ENCODE data around the gene OR52B2.

Gene OR52B2

DNA sequence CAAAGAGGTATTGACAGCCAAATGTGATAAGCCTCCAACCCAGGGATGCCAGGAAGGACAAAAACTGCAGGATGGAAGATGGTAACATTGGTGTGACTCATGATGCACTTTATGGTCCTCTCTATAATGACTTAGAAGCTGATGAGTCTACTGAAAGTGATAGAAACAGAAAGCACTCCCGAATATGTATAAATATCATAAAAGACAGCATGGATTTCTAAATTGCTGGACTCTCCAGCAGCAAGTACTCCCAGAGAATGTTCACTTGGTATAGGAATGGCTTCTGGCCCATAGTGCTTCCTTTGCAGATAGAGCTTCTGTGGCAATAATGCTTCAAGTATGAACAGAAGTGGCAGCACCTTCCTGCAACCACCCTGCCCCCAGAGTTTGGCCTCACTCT, at the start of gene OR52B2:
OR52B2 (minus strand) TSS at position 101 of the 400 bp plus-strand sequence; CDS start at position 101, 0 bp downstream.
- no peak for DNase-seq

DNA sequence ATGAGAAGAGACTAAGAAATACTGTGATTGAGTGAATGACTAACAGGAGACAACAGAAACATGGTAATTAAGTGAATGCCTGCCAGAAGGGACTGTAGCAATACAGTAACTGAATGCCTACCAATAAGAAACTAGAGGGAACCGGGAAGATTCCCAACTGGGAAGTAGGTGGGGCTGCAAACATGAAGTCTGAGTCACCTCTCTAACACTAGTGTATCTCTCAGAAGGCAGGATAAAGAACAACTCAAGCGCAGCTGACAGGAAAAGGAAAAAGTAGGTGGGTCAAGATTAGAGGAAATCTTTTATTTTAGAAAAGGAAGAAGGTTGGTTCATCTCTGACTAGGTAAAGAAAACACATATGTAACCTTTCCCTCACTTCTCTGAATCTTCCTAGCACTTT, 49.2 kb upstream of the OR52B2 start:
- no peak for DNase-seq

DNA sequence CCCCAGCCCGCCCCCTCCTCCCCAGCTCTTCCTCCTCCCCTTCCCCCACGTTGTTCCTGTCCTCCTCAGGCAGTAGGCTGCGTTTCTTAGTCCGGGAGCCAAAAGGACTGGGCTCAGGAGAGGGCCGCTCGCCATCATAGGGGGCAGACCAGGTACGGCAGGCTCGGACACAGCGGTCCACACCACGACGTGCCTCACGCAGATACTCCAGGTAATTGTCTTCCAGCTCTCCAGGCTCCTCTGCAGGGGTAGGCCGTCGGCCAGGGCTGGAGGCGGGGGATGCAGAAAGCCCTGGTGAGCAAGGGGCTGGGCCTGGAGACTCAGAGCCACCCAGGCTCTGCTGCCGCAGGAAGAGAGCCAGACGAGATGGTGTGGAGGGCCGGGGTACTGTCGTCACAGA, 47.6 kb upstream of the OR52B2 start:
- no peak for DNase-seq

DNA sequence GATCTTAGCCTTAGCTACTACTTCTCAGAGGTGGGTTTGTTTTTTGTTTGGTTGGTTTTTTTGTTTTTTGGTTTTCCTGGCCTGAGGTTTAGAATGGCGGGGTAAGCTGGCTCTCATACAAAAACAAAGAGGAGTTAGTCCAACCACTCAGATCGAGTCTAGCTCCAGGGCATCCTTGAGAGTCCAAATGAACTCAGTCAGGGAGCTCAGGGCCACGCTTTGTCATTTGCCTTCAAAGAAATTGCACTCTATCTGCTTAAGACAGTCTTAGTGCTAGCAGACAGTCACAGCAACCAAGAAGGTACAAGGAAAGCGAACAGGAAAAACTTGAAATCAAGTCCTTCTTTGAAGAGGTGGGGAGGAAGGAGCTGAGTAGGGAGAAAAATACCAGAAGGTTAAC, 46.4 kb upstream of the OR52B2 start:
- no peak for DNase-seq

DNA sequence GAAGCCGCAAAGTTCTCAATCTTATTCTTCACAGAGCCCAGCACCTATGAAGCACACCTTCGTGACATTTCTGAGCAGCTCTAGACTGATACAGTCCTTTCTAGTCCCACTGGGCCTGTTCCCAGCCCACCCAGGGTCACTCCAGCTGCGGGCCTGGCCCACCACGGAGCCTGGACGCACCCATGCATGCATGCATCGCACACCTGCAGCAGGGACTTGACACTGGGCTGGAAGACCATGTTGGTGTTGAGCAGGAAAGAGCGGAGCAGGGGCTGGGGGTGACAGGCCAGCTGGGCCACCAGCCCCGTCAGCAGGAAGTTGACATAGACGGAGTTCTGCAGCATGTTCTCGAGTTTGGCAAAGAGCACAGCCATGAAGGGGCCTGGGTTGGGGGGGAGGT, 44.4 kb upstream of the OR52B2 start:
- DNase-seq, result no peak

DNA sequence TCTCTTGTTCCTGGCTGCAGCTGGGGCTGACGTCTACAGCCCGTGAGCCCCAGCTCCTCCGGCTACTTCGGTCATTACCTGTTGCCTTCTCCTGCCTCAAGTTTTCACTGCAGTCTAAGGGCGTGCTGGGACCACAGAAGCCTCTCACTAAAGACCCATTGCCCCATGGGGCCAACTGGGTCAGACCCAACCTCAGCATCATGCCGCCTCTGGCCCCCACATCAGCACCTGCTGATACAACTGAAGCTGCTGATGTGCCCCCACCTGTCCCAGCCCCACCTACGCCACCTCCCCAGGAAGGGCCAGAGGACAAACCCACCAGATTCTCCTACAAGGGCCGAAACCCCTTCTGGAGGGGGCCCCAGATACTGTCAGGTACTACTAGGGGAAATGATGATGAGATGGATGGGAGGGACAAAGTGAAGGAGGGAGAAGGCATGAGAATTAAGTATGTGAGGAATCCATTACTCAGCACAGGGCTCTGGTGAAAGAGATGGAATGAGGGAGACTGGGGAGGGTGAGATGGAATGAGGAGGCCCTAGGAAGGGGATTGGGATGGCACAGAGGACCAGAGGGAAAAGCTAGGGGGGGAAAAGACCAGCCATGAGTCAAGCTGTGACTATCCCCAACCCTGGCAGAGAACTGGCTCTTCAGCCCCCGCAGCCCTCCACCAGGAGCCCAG, 40.3 kb upstream of the OR52B2 start:
- DNase-seq, result no peak

DNA sequence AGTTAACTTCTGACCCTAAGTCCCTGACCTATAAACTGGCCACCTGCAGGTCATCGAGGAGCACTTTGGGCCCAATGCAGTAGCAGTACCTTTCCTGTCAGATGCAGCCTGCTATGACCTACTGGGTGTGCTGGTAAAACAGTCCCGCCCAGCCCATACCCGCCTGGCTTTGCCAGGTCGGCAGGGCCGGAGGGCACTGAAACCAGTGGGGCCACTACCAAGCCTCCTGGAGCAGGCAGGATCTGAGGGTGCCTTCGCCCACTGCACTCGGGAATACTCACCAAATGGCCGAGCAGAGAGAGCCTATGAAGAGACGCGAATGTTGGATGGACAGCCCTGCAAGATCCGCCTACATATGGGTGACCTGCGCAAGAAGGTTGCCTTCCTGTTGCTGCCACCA, 39.7 kb upstream of the OR52B2 start:
- DNase-seq, result no peak

DNA sequence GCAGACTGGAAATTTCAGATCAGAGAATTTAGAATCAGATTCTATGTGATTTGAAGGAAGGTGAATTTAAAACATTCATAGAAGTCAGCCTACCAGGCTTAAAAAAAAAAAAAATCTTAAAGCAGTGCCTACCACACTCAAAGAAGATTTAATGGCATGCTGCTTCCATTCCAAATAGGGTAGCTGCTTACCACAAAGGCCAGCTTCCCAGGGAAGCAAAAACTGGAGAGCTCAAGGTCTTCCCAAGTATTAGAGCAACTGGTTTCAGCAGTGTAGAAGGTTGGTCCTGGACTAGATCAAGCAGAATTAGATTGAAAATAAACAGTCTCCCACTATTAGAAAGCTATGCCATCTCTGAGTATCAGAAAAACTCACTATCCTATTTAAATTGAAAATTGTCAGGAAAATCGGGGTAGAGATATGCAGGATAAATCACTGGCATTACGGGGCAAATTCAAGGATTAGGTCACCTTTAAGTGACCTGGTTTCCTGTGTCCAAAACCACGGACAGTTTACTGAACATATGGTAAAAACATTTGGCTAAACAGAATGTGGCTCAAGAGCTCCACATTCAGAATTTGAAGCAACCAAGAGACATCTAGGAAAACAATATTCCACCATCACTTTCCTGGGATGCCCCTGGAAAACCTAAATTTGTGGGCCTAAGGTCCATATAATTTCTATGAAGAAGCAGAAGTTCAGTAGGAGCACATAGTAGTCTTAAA, 36.5 kb upstream of the OR52B2 start:
- no peak for DNase-seq

DNA sequence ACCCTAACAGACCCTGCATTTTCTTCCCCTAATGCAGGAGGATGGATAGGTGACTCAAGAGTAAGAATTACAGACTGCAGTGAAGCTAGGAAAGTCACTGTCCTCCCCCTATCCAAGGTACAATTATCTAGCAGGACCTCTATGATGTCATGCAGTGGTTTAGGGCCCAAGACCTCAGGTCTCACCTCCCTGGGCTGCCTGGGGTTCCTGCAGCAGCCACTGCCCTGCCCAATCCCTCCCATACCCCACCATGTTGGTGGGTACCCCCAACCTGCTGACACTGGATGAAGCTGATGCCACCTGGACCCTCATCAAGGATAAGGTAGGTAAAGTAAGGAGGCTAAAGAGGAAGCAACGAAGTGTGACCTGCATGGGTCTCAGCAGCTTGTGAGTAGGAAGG, 35.2 kb upstream of the OR52B2 start, which contains the start of gene C11orf42:
C11orf42 (plus strand) TSS at position 192 of the 400 bp plus-strand sequence; CDS start at position 251, 59 bp downstream.
- DNase-seq, result no peak

DNA sequence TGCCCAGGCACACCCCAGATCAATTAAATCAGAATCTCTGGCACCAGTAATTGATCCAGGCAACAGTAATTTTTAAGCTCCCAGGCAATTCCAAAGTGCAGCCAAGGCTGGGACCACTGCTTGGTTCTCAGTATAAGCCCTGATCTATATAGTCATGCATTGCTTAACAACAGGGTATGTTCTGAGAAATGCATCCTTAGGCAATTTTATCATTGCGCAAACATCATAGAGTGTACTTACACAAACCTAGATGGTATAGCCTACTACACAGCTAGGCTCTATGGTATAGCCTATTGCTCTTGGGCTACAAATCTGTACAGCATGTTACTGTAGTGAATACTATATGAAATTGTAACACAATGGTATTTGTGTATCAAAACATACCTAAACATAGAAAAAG, 34.6 kb upstream of the OR52B2 start:
- DNase-seq, result no peak

DNA sequence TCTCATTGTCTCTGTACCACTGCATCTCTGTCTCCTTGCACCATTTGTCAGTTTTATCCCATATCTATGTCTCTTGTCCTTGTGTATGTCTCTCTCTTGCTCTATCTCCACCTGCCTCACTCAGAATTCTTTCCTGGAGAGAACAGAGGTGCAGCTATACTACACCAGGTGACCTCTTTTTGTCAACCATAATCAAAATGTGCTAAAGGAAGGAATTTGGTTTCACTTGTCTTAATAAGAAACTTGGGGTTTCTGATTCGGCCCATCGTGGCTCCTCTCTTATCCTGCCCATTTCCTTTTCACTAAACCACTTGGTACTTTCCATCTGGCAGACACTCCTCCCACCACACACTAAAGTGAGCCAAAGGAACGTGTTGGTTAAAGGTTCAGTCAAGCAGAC, 33.2 kb upstream of the OR52B2 start:
- no peak for DNase-seq

DNA sequence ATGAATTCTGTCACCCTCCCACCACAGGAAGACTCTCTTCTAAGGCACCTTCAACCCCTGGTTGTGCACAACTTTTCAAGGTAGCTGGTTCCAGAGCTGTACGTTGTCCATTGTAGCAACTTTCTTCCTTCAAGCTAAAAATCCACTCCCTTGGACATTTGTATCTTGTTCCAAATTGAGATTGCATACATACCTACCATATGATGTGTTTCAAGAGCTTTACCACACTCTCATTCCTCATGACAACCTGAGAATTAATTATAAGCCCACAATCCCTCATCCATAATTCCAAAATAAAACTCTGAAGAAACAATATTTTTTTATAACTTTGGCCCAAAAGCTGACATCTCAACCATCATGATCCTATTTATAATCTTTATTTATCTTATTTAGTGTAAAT, 31.9 kb upstream of the OR52B2 start:
- DNase-seq, result no peak

DNA sequence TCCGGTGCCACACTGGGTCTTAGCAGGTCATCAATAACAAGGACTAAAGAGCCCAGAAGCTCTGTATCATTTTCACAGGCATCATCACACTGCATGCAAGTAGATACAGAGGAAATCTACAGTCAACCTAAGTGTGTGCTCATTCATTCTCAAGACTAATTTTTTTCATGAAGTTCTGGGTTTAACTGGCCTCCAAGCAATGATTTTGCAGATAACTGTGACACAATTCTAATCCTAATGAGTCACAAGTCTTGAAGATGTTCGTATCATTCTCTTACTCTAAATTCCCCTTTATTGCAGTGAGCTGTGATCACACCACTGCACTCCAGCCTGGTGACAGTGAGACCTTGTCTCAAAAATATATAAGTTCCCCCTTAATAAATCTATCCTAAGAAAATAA, 31.4 kb upstream of the OR52B2 start:
- no peak for DNase-seq

DNA sequence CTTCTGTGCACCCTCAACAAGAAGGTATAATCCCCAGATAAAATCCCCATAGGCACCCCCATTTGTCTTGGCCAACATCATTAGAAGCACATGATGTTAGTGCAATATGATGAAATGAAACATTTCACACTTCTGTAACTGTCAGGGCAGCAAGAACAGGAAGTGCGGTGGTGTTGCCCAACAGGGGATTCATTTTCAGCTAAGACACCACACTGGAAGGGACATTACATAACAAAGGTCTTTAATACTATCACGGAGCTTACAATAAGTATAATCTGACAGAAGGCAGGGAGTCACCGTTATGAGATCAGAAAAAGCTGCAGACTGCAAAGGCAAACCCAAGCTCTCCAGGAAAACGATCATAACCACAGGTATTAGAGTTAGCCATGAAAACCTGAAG, 30.8 kb upstream of the OR52B2 start:
- DNase-seq, result no peak

DNA sequence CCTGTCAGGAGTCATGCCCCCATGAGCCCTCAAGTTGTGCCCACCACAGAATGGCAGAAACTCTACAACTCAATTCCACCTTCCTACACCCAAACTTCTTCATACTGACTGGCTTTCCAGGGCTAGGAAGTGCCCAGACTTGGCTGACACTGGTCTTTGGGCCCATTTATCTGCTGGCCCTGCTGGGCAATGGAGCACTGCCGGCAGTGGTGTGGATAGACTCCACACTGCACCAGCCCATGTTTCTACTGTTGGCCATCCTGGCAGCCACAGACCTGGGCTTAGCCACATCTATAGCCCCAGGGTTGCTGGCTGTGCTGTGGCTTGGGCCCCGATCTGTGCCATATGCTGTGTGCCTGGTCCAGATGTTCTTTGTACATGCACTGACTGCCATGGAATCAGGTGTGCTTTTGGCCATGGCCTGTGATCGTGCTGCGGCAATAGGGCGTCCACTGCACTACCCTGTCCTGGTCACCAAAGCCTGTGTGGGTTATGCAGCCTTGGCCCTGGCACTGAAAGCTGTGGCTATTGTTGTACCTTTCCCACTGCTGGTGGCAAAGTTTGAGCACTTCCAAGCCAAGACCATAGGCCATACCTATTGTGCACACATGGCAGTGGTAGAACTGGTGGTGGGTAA, 29.2 kb upstream of the OR52B2 start, which contains the start of gene OR52W1:
OR52W1 (plus strand) TSS at position 51 of the 637 bp plus-strand sequence; CDS start at position 51, 0 bp downstream.
- no peak for DNase-seq

DNA sequence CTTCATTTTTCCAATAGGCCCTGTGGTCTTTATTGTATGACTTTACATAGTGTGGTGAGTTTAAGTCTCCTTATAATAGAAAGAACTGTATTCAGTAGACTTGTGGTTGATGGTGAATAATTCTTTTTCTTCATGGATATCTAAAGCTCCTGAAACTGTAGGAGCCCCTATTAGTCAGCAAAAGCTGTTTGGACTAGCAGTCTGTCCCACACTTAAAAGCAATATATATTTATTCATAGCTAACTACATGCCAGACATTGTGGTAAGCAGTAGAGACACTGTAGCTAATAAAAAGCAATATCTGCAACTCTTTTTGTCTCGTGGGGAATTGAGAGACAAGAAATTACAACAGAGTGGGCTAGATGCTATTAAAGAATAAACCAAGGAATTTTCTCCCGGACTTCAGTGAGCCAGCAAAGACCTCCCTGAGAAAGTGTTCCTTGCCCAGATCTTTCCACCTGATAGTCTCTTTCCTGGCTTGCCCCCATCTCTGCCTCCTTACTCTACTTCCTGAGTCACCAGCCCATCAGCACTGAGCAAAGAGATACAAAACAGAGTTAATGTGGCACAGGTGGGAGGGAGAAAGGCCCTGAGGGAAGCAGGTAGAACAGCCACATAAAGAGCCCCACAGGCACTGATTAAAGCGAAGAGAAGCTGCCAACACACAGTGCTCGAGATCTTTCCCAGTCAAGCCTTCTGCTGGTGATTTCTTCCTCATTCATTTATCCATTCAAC, 27.5 kb upstream of the OR52B2 start:
- DNase-seq, result no peak

DNA sequence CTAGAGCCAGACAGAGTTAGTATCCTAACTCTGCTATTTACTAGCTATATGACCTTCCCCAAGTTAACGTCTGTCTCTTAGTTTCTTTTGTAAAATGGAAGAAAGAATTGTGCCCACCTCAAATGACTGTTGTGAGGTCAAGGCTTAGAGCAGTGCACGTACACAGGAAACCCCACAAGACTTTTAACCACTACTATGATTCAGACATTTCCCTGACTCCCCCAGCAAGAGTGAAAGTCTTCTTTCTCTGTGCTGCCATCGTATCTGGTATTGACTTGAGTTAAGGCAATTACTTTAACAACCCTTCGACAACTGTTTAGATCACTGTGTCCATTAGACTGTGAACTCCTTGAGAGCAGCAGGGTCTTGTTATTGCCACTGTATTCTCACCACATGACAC, 26.3 kb upstream of the OR52B2 start:
- DNase-seq, result no peak

DNA sequence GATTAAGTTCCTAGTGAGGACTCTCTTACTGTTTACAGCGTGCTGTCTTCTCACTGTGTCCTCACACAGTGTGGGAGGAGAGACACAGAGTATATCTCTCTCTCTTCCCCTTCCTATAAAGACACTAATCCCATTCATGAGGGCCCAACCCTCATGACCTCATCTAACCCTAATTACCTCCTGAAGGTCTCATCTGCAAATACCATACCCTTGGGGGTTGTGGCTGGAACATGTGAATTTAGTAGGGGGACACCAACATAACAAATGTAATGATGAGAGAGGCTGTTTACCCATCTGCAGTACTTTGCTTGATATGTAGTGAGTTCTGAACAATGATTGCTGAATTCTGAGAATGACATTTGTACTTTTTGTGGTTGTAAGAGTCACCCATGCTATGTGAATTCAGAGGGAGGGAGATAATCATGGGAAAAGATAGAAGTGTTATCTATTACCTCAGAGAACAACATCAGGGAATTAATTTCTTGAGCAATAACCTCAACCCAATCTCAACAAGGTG, 24.0 kb upstream of the OR52B2 start:
- DNase-seq, result no peak

DNA sequence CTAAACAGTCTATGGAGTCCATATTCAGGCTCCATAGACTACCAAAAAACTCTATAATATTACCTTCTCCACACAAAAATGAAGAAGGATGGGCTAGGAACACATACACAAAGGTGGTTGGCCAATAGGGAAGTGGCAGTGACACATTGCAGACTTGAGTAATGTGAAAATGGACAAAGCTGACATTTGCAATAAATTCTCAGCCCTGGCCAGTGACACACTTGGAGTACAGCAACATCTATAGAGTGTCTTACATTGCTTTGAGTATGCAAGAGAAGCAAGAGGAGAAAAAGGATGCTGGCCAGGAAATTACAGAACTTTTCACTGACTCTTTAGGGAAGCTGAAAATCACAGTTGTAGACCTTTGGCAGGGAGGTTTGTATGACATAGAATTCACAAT, 21.6 kb upstream of the OR52B2 start:
- DNase-seq, result no peak

DNA sequence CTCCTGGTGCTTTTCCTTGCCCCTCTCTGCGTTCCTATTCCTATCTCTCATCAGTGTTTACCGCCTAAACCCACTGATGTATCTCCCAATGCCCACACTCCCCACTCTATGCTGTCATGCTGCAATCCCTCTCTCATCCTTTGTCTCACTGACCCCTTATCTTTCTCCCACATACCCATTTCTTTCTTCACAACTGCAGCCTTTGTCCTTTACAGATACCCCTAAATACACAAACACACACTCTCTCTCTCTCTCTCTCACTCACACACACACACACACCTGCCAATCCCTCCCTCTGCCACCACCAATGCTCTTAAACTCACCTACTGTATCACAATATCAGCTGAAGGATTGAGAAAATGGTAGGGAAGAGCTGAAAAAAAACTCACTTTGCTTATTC, 5.3 kb upstream of the OR52B2 start:
- DNase-seq, result no peak

DNA sequence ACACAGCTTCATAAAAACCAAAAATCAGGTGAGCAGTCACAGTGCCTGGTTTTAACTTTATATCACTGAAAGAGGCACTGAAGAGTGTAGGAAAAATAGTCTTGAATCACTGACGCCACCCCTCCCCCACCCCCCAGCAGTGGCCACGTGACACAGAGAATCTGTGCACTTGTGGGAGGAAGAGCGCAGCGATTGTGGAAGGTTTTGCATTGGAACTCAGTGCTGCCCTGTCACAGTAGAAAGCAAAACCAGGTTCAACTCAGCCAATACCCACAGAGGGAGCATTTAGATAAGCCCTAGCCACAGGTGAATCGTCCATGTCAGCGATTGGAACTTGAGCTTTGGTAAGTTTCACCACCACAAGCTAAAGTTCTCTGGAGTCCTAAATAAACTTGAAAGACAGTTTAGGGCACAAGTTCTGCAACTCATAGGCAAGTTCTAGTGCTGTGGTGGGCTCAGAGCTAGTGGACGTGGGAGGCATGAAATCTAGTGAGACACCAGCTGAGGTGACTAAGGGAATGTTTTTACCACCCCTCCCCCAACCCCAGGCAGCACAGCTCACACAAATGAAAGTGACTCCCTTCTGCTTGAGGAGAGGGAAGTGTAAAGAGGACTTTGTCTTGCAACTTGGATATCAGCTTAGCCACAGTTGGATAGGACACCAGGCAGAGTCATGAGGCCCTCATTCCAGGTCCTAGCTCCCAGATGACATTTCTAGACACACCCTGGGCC, 13.3 kb downstream of the OR52B2 start:
- DNase-seq, result no peak

DNA sequence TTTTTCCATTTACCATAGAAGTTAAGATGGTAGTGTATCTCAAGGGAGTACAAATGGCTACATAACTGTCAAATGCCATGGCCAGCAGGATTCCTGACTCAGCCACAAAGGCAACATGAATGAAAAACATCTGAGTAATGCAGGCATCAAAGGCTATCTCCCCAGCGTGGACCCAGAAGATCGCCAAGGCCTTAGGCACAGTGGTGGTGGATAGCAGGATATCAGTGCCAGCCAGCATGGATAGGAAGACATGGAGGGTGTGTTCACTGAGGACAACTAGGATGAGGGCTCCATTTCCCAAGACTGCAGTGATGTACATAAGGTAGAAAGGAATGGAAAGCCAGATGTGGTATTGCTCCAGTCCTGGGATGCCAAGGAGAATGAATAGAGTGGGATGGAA, 18.0 kb downstream of the OR52B2 start:
- DNase-seq, result no peak

Data from NCI-H187 (cell line).